ENCODE data around the gene OR4B1.
"Not testable (repeated sequence)": the region's sequence is repeated elsewhere in the genome, so short reads cannot be mapped to it uniquely, and the experiment has no call there.

Gene OR4B1

GRCh38 chr11:48180627-48181026, 36.0 kb upstream of the OR4B1 start:
- TF ChIP-seq CTCF (IDR thresholded peaks at IDR 0.05; ENCODE audit: insufficient read depth, low read length), result no peak
- TF ChIP-seq REST (IDR thresholded peaks at IDR 0.05; ENCODE audit: insufficient replicate concordance, low read depth), result no peak
- no peak for TF ChIP-seq POLR2AphosphoS5 (IDR thresholded peaks at IDR 0.05; ENCODE audit: low read depth)
- no peak for TF ChIP-seq GABPA (IDR thresholded peaks at IDR 0.05; ENCODE audit: low read depth)
- no peak for TF ChIP-seq SPI1 (IDR thresholded peaks at IDR 0.05; ENCODE audit: borderline replicate concordance, low read depth)
- Histone ChIP-seq H3K27ac (replicated peaks) (no peak overlapping the region), H3K4me3 (replicated peaks; ENCODE audit: insufficient read depth, low read length) (no peak overlapping the region), H3K27me3 (ENCODE audit: insufficient read depth, poor library complexity, severe bottlenecking) (no peaks in the 10 kb centered on the region)
- DNase-seq (ENCODE audit: low read depth in 1 of 2, low spot score in 1 of 2), result no peak

- H3K27ac ChIP-seq (replicated peaks), result no peak overlapping the region
- DNase-seq (ENCODE audit: low read depth in 1 of 2, low spot score in 1 of 2), result no peak
- H3K4me3 ChIP-seq (replicated peaks; ENCODE audit: insufficient read depth, low read length), result no peak overlapping the region
- H3K27me3 ChIP-seq (ENCODE audit: insufficient read depth, poor library complexity, severe bottlenecking), result no peaks in the 10 kb centered on the region
- TF ChIP-seq SPI1 (IDR thresholded peaks at IDR 0.05; ENCODE audit: borderline replicate concordance, low read depth) (no peak), GABPA (IDR thresholded peaks at IDR 0.05; ENCODE audit: low read depth) (no peak), CTCF (IDR thresholded peaks at IDR 0.05; ENCODE audit: insufficient read depth, low read length) (no peak), POLR2AphosphoS5 (IDR thresholded peaks at IDR 0.05; ENCODE audit: low read depth) (no peak), REST (IDR thresholded peaks at IDR 0.05; ENCODE audit: insufficient replicate concordance, low read depth) (no peak)
Measured at GRCh38 chr11:48182860-48183526, 33.6 kb upstream of the OR4B1 start.

DNA sequence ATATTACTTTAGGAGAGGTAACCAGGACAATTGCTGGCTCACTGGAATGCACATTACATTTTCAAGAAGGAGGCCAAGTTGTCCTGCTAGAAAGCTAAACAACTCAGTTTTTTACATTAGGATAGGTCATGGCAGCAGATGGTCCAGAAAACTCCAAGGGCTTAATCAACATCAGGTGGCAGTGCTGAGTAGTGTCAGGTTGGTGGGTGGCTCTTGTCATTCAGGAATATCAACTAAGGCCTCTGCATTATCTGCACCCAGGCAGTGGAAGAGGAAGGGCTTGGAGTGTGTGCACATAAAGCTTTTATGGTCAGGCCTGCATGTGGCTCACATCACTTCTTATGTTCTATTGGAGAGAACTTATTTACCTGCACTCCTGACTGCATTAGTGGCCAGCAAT, 32.2 kb upstream of the OR4B1 start:
- TF ChIP-seq POLR2AphosphoS5 (IDR thresholded peaks at IDR 0.05; ENCODE audit: low read depth) (no peak), SPI1 (IDR thresholded peaks at IDR 0.05; ENCODE audit: borderline replicate concordance, low read depth) (no peak), CTCF (IDR thresholded peaks at IDR 0.05; ENCODE audit: insufficient read depth, low read length) (no peak), REST (IDR thresholded peaks at IDR 0.05; ENCODE audit: insufficient replicate concordance, low read depth) (no peak), GABPA (IDR thresholded peaks at IDR 0.05; ENCODE audit: low read depth) (no peak)
- Histone ChIP-seq H3K4me3 (replicated peaks; ENCODE audit: insufficient read depth, low read length) (no peak overlapping the region), H3K27ac (replicated peaks) (no peak overlapping the region), H3K27me3 (ENCODE audit: insufficient read depth, poor library complexity, severe bottlenecking) (no peaks in the 10 kb centered on the region)
- no peak for DNase-seq (ENCODE audit: low read depth in 1 of 2, low spot score in 1 of 2)

DNA sequence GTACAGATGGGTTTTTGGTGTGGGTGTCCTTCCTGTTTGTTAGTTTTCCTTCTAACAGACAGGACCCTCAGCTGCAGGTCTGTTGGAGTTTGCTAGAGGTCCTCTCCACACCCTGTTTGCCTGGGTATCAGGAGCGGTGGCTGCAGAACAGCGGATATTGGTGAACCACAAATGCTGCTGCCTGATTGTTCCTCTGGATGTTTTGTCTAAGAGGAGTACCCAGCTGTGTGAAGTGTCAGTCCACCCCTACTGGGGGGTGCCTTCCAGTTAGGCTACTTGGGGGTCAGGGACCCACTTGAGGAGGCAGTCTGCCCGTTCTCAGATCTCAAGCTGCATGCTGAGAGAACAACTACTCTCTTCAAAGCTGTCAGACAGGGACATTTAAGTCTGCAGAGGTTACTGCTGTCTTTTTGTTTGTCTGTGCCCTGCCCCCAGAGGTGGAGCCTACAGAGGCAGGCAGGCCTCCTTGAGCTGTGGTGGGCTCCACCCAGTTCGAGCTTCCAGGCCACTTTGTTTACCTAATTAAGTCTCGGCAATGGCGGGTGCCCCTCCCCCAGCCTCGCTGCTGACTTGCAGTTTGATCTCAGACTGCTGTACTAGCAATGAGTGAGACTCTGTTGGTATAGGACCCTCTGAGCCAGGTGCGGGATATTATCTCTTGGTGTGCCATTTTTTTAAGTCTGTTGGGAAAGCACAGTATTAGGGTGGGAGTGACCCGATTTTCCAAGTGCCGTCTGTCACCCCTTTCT, 25.5 kb upstream of the OR4B1 start:
- not testable (repeated sequence) for DNase-seq (ENCODE audit: low read depth in 1 of 2, low spot score in 1 of 2); H3K27me3 ChIP-seq (ENCODE audit: insufficient read depth, poor library complexity, severe bottlenecking); H3K4me3 ChIP-seq (replicated peaks; ENCODE audit: insufficient read depth, low read length)

More for the DNA sequence above, 25.5 kb upstream of the OR4B1 start:
- H3K27ac ChIP-seq (replicated peaks), result not testable (repeated sequence)
